Measurements from ENCODE around the gene TMEM138. TPM values are rescaled to one million over a fixed set of nuclear protein-coding genes. Genes with fewer than 3 reads are reported as not detected.

Gene TMEM138
- total and polyA plus RNA-seq, 2 of the 4 experiments (the other 2 are of a cell fraction): 16.8 to 53.2 TPM

DNA sequence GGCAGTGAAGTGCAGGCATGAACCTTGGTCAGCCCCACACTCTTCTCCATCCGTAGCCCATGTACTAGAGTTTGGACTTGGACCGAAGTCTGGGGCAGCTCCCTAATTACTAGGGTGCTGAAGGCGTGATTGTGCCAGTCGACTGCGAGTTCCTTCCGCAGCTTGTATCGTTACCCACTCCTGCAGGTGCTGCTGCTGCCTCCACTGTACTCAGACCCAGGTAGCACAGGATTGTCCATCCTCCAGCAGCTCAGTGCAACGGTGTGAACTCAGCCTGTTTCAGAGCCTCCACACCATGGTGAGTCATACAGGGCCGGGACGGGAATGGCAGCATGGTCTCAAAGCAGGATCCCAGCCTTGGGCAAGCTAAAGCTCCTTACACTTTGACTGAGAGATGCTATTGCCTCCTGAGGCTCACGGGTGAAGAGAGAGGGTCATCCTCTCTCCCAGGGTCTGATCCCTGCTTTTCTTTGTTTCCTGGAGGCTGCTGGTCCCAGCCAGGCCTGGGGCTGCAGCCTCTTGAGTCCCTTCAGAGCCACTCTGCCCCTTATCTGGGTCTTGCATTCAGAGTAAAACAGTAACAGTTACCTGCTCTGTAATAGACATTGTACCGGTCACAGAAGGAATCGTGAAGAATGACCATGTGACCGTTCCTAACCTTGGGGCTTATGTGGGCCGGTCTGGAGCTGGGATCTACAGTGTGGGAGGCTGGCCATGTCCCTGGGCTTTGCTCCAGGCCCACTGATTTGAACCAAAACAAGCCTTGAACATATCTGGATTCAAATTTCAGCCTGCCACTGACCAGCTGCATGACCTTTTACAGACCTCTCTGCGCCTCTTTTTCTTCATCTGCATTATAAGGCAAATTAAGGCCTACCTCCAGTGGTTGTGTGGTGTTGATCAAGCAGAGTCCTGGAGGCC, 27.5 kb upstream of the TMEM138 start:
- POLR2A ChIA-PET (ENCODE audit: unreplicated experiment): no interaction called here

More for the DNA sequence above, 27.5 kb upstream of the TMEM138 start:
- Histone ChIP-seq H3K9ac (ENCODE audit: low read depth, low read length) (no peak overlapping the region), H3K4me2 (ENCODE audit: low read depth, low read length) (no peak overlapping the region), H3K36me3 (ENCODE audit: control insufficient read depth, insufficient read depth, low read length) (peaks cover 8% of the 10 kb centered on the region), H2BK5ac (ENCODE audit: low read depth, low read length, poor library complexity, severe bottlenecking) (no peak overlapping the region), H3K4me1 (ENCODE audit: control insufficient read depth, insufficient read depth, low read length) (peaks cover 14% of the 10 kb centered on the region), H3K4me3 (ENCODE audit: insufficient read depth, low read depth, low read length) (no peak overlapping the region), H3K56ac (ENCODE audit: extremely low read depth, insufficient read depth, low read length) (no peak overlapping the region), H3K79me1 (ENCODE audit: low read depth in 1 of 2, low read length in 2 of 2) (peaks cover 7 to 32% of the 10 kb centered on the region in 2 experiments), H2AK9ac (replicated peaks; ENCODE audit: low read depth, low read length, poor library complexity) (peak overlapping the region; percentile 73), H2AK5ac (ENCODE audit: low read depth, low read length) (peak overlapping the region; percentile 98), H2AFZ (replicated peaks; ENCODE audit: low read length, poor library complexity) (peak overlapping the region; percentile 46), H4K91ac (ENCODE audit: insufficient read depth, low read depth, low read length) (peak overlapping the region; percentile 37; the same call in 1 of the 2 replicates), H3K23ac (ENCODE audit: low read depth, low read length) (0 out of 2 replicates have a peak overlapping the region, but pooled peaks have one; percentile 30), H3K9me1 (ENCODE audit: insufficient read depth, low read length) (peaks cover 6% of the 10 kb centered on the region), H3K27ac (ENCODE audit: insufficient read depth, low read length) (no peak overlapping the region), H4K5ac (ENCODE audit: low read depth, low read length) (peak overlapping the region; percentile 34; the same call in 1 of the 2 replicates), H3K18ac (ENCODE audit: low read depth, low read length) (no peak overlapping the region), H3K14ac (replicated peaks; ENCODE audit: low read depth, low read length) (no peak overlapping the region), H4K20me1 (ENCODE audit: insufficient read depth, low read length) (peaks cover 20% of the 10 kb centered on the region), H4K8ac (ENCODE audit: low read depth in 2 of 2, low read length in 2 of 2) (peak overlapping the region; percentile 56 to 98; a peak in 3 of 4 replicates), H2BK15ac (ENCODE audit: low read depth, low read length) (no peak overlapping the region), H3K4ac (ENCODE audit: low read depth, low read length) (0 out of 2 replicates have a peak overlapping the region, but pooled peaks have one; percentile 97), H2BK120ac (ENCODE audit: low read depth, low read length) (no peak overlapping the region), H3K9me3 (ENCODE audit: control insufficient read depth, insufficient read depth, low read length) (no peaks in the 10 kb centered on the region), H2BK20ac (ENCODE audit: low read depth, low read length) (no peak overlapping the region), H3K27me3 (ENCODE audit: control insufficient read depth, insufficient read depth, low read length) (no peaks in the 10 kb centered on the region)
- TF ChIP-seq POLR2A (IDR thresholded peaks at IDR 0.05; ENCODE audit: low read depth, low read length): no peak
- TF ChIP-seq FOS (IDR thresholded peaks at IDR 0.05; ENCODE audit: low read depth, low read length): peak; percentile 13; the same call in 1 of the 2 replicates
- DNase-seq: peak; percentile 57
- CTCF ChIA-PET: interaction anchor here (1.1 to 4.8 kb wide), 2 partner anchors 44 to 50 kb away, joined by 5 to 72 read pairs; no protein-coding TSS in a partner anchor
- intact Hi-C loops (cut with micrococcal nuclease): loop anchor here (5.0 to 10.0 kb wide), 2 partner anchors 93 to 300 kb away; partner anchors contain the start of gene CPSF7
- 93% methylated on average over 3 of the region's 16 CpGs; no CpG with 5 or more reads in 1 of the 2 experiments for WGBS, 2 experiments (ENCODE audit: extremely low coverage in 2 of 2, insufficient read length in 1 of 2)
- dilution Hi-C loops (cut with HindIII; ENCODE audit: low sequenced_read_pairs, unreplicated experiment): no loop called here
- ATAC-seq (ENCODE audit: low read depth): no peak
- no TSS peak for BruUV-seq (replicated peaks)
- in situ Hi-C loops (cut with MboI; ENCODE audit: low sequenced_read_pairs): loop anchor here (5.0 kb wide), 1 partner anchor 53 kb away; no protein-coding TSS in a partner anchor

Data from IMR-90 (cell line).